ENCODE results near the gene PATE2. TPM values are rescaled to one million over a fixed set of nuclear protein-coding genes. Genes with fewer than 3 reads are reported as not detected.

Gene PATE2
- polyA plus RNA-seq, 1 donor from 2014 or later, result not detected

GRCh38 chr11:125740617-125741016, 38.0 kb downstream of the PATE2 start:
- Histone ChIP-seq H3K27ac (ENCODE audit: low read length) (no peak overlapping the region), H4K20me1 (ENCODE audit: insufficient read depth) (no peaks in the 10 kb centered on the region), H3F3A (ENCODE audit: insufficient read depth, low read length, poor library complexity, severe bottlenecking) (no peaks in the 10 kb centered on the region), H3K79me2 (replicated peaks; ENCODE audit: insufficient read depth, low read length) (no peaks in the 10 kb centered on the region), H3K27me3 (ENCODE audit: insufficient read depth, low read depth, low read length) (no peaks in the 10 kb centered on the region), H3K4me3 (ENCODE audit: low read length) (no peak overlapping the region), H2AFZ (ENCODE audit: low read depth, low read length) (no peak overlapping the region), H3K9ac (ENCODE audit: low read length) (no peak overlapping the region), H3K36me3 (ENCODE audit: insufficient read depth, low read length) (no peaks in the 10 kb centered on the region), H3K9me3 (ENCODE audit: low read length) (no peaks in the 10 kb centered on the region), H3K9me2 (ENCODE audit: insufficient read depth, low read length) (no peaks in the 10 kb centered on the region), H3K4me2 (ENCODE audit: low read length) (no peak overlapping the region)
- TF ChIP-seq EZH2 (IDR thresholded peaks at IDR 0.05; ENCODE audit: borderline replicate concordance, insufficient read depth, low read length, poor library complexity, severe bottlenecking) (no peak), SMC3 (conservative IDR thresholded peaks at IDR 0.05; ENCODE audit: poor library complexity) (no peak), TAF1 (IDR thresholded peaks at IDR 0.05; ENCODE audit: low read depth) (no peak), MXI1 (conservative IDR thresholded peaks at IDR 0.05; ENCODE audit: poor library complexity, severe bottlenecking) (no peak), CTCF (IDR thresholded peaks at IDR 0.05; ENCODE audit: poor library complexity, severe bottlenecking) (no peak), RAD21 (conservative IDR thresholded peaks at IDR 0.05) (no peak), EP300 (conservative IDR thresholded peaks at IDR 0.05; ENCODE audit: poor library complexity, severe bottlenecking) (no peak), POLR2AphosphoS5 (IDR thresholded peaks at IDR 0.05) (no peak)
- TF ChIP-seq, protein P1, sequence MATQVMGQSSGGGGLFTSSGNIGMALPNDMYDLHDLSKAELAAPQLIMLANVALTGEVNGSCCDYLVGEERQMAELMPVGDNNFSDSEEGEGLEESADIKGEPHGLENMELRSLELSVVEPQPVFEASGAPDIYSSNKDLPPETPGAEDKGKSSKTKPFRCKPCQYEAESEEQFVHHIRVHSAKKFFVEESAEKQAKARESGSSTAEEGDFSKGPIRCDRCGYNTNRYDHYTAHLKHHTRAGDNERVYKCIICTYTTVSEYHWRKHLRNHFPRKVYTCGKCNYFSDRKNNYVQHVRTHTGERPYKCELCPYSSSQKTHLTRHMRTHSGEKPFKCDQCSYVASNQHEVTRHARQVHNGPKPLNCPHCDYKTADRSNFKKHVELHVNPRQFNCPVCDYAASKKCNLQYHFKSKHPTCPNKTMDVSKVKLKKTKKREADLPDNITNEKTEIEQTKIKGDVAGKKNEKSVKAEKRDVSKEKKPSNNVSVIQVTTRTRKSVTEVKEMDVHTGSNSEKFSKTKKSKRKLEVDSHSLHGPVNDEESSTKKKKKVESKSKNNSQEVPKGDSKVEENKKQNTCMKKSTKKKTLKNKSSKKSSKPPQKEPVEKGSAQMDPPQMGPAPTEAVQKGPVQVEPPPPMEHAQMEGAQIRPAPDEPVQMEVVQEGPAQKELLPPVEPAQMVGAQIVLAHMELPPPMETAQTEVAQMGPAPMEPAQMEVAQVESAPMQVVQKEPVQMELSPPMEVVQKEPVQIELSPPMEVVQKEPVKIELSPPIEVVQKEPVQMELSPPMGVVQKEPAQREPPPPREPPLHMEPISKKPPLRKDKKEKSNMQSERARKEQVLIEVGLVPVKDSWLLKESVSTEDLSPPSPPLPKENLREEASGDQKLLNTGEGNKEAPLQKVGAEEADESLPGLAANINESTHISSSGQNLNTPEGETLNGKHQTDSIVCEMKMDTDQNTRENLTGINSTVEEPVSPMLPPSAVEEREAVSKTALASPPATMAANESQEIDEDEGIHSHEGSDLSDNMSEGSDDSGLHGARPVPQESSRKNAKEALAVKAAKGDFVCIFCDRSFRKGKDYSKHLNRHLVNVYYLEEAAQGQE (IDR thresholded peaks at IDR 0.05; ENCODE audit: borderline replicate concordance), result no peak

GRCh38 chr11:125728969-125729368, 49.7 kb downstream of the PATE2 start:
- Histone ChIP-seq H3F3A (ENCODE audit: insufficient read depth, low read length, poor library complexity, severe bottlenecking) (no peaks in the 10 kb centered on the region), H3K4me2 (ENCODE audit: low read length) (no peak overlapping the region), H3K36me3 (ENCODE audit: insufficient read depth, low read length) (no peaks in the 10 kb centered on the region), H3K9ac (ENCODE audit: low read length) (no peak overlapping the region), H3K9me2 (ENCODE audit: insufficient read depth, low read length) (no peaks in the 10 kb centered on the region), H3K4me3 (ENCODE audit: low read length) (no peak overlapping the region), H3K27ac (ENCODE audit: low read length) (no peak overlapping the region), H4K20me1 (ENCODE audit: insufficient read depth) (no peaks in the 10 kb centered on the region), H3K27me3 (ENCODE audit: insufficient read depth, low read depth, low read length) (no peaks in the 10 kb centered on the region), H3K9me3 (ENCODE audit: low read length) (no peaks in the 10 kb centered on the region), H3K79me2 (replicated peaks; ENCODE audit: insufficient read depth, low read length) (no peaks in the 10 kb centered on the region), H2AFZ (ENCODE audit: low read depth, low read length) (no peak overlapping the region)
- TF ChIP-seq, protein P1 (IDR thresholded peaks at IDR 0.05; ENCODE audit: borderline replicate concordance), result no peak
- TF ChIP-seq TAF1 (IDR thresholded peaks at IDR 0.05; ENCODE audit: low read depth), result no peak

Other genes starting within 250 kb of the PATE2 start
- 92.5 and 100 TPM in 2 replicates for gene EI24, start 209.4 kb downstream of the PATE2 start, polyA plus RNA-seq
- 54.3 and 54.6 TPM in 2 replicates for gene STT3A, start 186.0 kb downstream of the PATE2 start, polyA plus RNA-seq
- gene CHEK1, start 153.7 kb downstream of the PATE2 start, polyA plus RNA-seq, result 29.5 and 33.0 TPM in 2 replicates
- 0.52 TPM in 1 of 2 replicates, not detected in the other for gene ACRV1, start 98.0 kb downstream of the PATE2 start, polyA plus RNA-seq
- gene PATE1, start 32.5 kb downstream of the PATE2 start, polyA plus RNA-seq, result not detected in 2 replicates
- gene PATE3, start 9.3 kb upstream of the PATE2 start, polyA plus RNA-seq, result not detected in 2 replicates
- not detected in 2 replicates for gene PATE4, start 54.5 kb upstream of the PATE2 start, polyA plus RNA-seq
- gene HYLS1, start 108.8 kb upstream of the PATE2 start, polyA plus RNA-seq, result 4.6 and 6.0 TPM in 2 replicates
- gene PUS3, start 124.4 kb upstream of the PATE2 start, polyA plus RNA-seq, result 15.5 and 20.5 TPM in 2 replicates
- gene DDX25, start 125.7 kb upstream of the PATE2 start, polyA plus RNA-seq, result 66.4 and 67.1 TPM in 2 replicates
- 0.08 TPM in 1 of 2 replicates, not detected in the other for gene VSIG10L2, start 167.2 kb upstream of the PATE2 start, polyA plus RNA-seq

Measured in neural cell (in vitro differentiated cells).